ENCODE data around the gene GJA1. TPM values are rescaled to one million over a fixed set of nuclear protein-coding genes. Genes with fewer than 3 reads are reported as not detected.

Gene GJA1
- total RNA-seq, 1 donor from 2014 or later = 363 TPM

DNA sequence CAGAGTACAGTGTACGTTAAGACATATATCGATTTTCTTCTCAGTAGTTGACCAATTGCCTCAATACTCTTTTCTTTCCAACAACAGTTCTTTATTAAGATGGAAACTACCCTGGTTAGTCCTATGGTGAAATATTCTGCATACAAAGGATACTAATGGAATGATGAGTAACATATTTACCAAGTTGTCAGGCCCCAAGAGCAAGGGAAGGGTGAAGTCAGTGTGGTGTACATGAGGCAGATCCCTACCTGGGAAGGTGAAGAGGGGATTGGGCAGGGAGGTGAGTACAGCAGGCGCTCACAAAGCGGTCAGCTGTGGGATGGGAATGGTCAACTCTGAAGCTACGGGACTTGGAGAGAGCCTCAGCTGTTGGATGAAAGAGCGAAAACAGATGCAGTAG, 29.7 kb downstream of the GJA1 start:
- H3K4me1 Mint-ChIP-seq (ENCODE audit: unreplicated experiment) = no peaks in the 10 kb centered on the region
- TF ChIP-seq, protein P1, sequence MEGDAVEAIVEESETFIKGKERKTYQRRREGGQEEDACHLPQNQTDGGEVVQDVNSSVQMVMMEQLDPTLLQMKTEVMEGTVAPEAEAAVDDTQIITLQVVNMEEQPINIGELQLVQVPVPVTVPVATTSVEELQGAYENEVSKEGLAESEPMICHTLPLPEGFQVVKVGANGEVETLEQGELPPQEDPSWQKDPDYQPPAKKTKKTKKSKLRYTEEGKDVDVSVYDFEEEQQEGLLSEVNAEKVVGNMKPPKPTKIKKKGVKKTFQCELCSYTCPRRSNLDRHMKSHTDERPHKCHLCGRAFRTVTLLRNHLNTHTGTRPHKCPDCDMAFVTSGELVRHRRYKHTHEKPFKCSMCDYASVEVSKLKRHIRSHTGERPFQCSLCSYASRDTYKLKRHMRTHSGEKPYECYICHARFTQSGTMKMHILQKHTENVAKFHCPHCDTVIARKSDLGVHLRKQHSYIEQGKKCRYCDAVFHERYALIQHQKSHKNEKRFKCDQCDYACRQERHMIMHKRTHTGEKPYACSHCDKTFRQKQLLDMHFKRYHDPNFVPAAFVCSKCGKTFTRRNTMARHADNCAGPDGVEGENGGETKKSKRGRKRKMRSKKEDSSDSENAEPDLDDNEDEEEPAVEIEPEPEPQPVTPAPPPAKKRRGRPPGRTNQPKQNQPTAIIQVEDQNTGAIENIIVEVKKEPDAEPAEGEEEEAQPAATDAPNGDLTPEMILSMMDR (IDR thresholded peaks at IDR 0.05; ENCODE audit: unreplicated experiment) = no peak
- DNase-seq (ENCODE audit: low spot score) = no peak
- no peak overlapping the region for H3K4me3 Mint-ChIP-seq (ENCODE audit: unreplicated experiment)
- peaks cover 2% of the 10 kb centered on the region for H3K27me3 Mint-ChIP-seq (ENCODE audit: unreplicated experiment)
- no peaks in the 10 kb centered on the region for H3K36me3 Mint-ChIP-seq (ENCODE audit: low read depth, unreplicated experiment)
- no peaks in the 10 kb centered on the region for H3K9me3 Mint-ChIP-seq (ENCODE audit: unreplicated experiment)
- H3K27ac Mint-ChIP-seq (ENCODE audit: unreplicated experiment) = no peak overlapping the region

DNA sequence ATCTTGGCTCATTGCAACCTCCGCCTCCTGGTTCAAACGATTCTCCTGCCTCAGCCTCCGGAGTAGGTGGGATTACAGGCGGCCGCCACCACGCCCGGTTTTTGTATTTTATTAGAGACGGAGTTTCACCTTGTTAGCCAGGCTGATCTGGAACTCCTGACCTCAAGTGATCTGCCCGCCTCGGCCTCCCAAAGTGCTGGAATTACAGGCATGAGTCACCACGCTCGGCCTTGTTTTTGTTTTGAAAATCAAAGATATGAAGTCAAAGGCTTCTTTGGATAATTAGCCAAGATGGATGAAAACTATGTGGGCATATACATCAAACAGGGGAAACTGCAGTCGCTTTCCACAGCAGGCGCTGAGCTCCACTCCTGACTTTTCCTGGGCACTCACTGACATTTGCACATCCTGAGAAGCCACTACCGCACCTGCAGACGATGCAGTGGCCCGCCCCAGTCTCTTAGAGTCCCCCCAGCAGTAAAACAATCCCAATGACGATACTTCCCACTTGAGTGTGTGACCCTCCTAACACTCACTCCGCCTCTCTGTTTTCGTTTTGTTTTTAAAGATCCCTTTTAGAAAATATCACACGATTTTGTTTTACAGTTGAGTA, 44.1 kb downstream of the GJA1 start:
- TF ChIP-seq, protein P1 (IDR thresholded peaks at IDR 0.05; ENCODE audit: unreplicated experiment) = no peak
- no peaks in the 10 kb centered on the region for H3K36me3 Mint-ChIP-seq (ENCODE audit: low read depth, unreplicated experiment)
- no peak overlapping the region for H3K27ac Mint-ChIP-seq (ENCODE audit: unreplicated experiment)
- H3K4me1 Mint-ChIP-seq (ENCODE audit: unreplicated experiment) = no peaks in the 10 kb centered on the region
- no peaks in the 10 kb centered on the region for H3K27me3 Mint-ChIP-seq (ENCODE audit: unreplicated experiment)
- DNase-seq (ENCODE audit: low spot score) = no peak
- no peaks in the 10 kb centered on the region for H3K9me3 Mint-ChIP-seq (ENCODE audit: unreplicated experiment)
- H3K4me3 Mint-ChIP-seq (ENCODE audit: unreplicated experiment) = no peak overlapping the region

DNA sequence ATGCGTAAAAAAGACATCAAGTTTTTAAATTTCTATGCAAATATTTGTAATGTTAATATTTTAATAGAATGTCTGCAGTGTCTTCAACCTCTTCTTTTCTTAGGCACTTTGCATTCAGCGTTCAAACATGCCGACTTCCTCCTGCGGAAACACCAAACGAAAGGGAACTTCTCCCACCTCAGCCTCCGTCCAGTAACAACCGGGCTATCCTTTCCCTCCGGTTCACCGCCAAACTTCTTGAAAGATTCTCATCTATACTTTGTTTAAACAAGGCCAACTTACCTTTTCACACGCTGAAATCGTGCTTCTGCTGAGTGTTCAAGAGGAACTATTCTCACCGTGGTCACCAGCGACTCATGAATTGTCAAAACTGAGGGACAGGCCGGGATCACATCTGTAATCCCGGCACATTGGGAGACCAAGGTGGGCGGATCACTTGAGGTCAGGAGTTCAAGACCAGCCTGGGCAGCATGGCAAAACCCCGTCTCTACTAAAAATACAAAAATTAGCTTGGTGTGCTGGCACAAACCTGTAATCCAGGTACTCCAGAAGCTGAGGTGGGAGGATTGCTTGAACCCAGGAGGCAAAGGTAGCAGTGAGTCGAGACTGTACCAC, 44.8 kb downstream of the GJA1 start:
- TF ChIP-seq, protein P1 (IDR thresholded peaks at IDR 0.05; ENCODE audit: unreplicated experiment) = no peak
- DNase-seq (ENCODE audit: low spot score) = no peak
- no peaks in the 10 kb centered on the region for H3K9me3 Mint-ChIP-seq (ENCODE audit: unreplicated experiment)
- no peaks in the 10 kb centered on the region for H3K27me3 Mint-ChIP-seq (ENCODE audit: unreplicated experiment)
- no peak overlapping the region for H3K27ac Mint-ChIP-seq (ENCODE audit: unreplicated experiment)
- no peaks in the 10 kb centered on the region for H3K36me3 Mint-ChIP-seq (ENCODE audit: low read depth, unreplicated experiment)
- H3K4me1 Mint-ChIP-seq (ENCODE audit: unreplicated experiment) = no peaks in the 10 kb centered on the region
- H3K4me3 Mint-ChIP-seq (ENCODE audit: unreplicated experiment) = no peak overlapping the region

DNA sequence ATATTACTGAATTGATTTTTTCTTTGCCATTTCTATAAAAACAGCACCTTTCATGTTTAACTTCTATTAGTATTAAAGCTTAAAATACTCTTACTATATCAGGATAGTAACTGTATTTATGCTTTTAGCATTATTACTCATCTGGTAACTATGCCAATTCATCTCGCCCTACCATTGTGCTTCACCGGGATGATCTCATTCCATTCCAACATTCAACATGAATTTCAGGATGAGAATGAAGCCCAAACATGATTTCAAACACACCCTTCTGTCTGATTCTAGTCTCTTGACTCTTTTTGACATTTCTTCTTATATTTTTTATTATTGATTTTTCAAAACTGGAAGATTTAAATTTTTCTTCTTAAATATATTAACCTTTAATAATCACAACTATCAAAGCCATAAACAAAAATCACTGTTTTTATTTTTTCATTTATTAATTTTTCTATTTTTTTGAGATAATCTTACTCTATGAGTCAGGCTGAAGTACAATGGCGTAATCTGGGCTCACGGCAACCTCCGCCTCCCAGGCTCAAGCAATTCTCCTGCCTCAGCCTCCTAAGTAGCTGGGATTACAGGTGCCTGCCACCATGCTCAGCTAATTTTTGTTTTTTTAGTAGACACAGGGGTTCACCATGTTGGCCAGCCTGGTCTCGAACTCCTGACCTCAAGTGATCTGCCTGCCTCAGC, 46.7 kb downstream of the GJA1 start:
- no peak overlapping the region for H3K27ac Mint-ChIP-seq (ENCODE audit: unreplicated experiment)
- H3K4me3 Mint-ChIP-seq (ENCODE audit: unreplicated experiment) = no peak overlapping the region
- no peaks in the 10 kb centered on the region for H3K9me3 Mint-ChIP-seq (ENCODE audit: unreplicated experiment)
- H3K36me3 Mint-ChIP-seq (ENCODE audit: low read depth, unreplicated experiment) = no peaks in the 10 kb centered on the region
- no peaks in the 10 kb centered on the region for H3K4me1 Mint-ChIP-seq (ENCODE audit: unreplicated experiment)
- TF ChIP-seq, protein P1 (IDR thresholded peaks at IDR 0.05; ENCODE audit: unreplicated experiment) = no peak
- H3K27me3 Mint-ChIP-seq (ENCODE audit: unreplicated experiment) = no peaks in the 10 kb centered on the region
- no peak for DNase-seq (ENCODE audit: low spot score)

DNA sequence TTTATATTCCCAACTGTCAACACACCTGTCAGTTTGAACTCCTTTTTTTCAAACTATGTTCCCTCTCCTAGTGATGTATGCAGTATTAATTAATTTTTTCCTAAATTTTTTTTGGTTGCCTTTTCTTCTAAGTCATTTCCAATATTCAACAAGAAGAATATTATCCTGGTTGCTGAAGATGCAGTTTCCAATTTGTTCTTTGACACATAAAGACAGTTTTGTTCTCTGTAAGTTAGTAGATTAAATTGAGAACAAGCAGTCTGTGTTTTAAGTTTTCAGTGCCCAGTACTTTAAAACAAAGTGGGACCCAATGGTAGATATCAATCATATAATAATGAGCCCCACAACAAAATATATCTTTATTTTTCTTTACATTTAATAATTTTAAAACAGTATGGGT, 47.3 kb downstream of the GJA1 start:
- H3K9me3 Mint-ChIP-seq (ENCODE audit: unreplicated experiment) = no peaks in the 10 kb centered on the region
- H3K36me3 Mint-ChIP-seq (ENCODE audit: low read depth, unreplicated experiment) = no peaks in the 10 kb centered on the region
- H3K4me3 Mint-ChIP-seq (ENCODE audit: unreplicated experiment) = no peak overlapping the region
- H3K4me1 Mint-ChIP-seq (ENCODE audit: unreplicated experiment) = no peaks in the 10 kb centered on the region
- H3K27ac Mint-ChIP-seq (ENCODE audit: unreplicated experiment) = no peak overlapping the region
- DNase-seq (ENCODE audit: low spot score) = no peak
- no peaks in the 10 kb centered on the region for H3K27me3 Mint-ChIP-seq (ENCODE audit: unreplicated experiment)
- TF ChIP-seq, protein P1 (IDR thresholded peaks at IDR 0.05; ENCODE audit: unreplicated experiment) = no peak
